Mesenchymal stem cell (in vitro differentiated cells and primary cell): Measurements from ENCODE around the gene SCN2B.

Experiments
- DNase-seq: peaks from one replicate; pipeline ENCODE4 v3.0.0-alpha.2; 2013
- H2AFZ ChIP-seq: one replicate; pipeline ENCODE4 v1.6.1; 2013; ENCODE audit warnings: low read depth, mild to moderate bottlenecking, control low read depth, inconsistent platforms, low read length, moderate library complexity
- H2AK5ac ChIP-seq: 2 replicates; pipeline ENCODE4 v1.6.1; 2013; ENCODE audit warnings: low read length, moderate library complexity, mild to moderate bottlenecking, inconsistent platforms; ENCODE audit not compliant: severe bottlenecking
- H2BK120ac ChIP-seq: one replicate; pipeline ENCODE4 v1.6.1; 2013; ENCODE audit warnings: low read depth, mild to moderate bottlenecking, inconsistent platforms, low read length, moderate library complexity
- H2BK12ac ChIP-seq, 2 experiments: one replicate each; pipeline ENCODE4 v1.6.1; 2013; ENCODE audit warnings: inconsistent platforms in 2 of 2, low read length in 2 of 2, mild to moderate bottlenecking in 2 of 2, moderate library complexity in 2 of 2, control low read depth in 1 of 2
- H2BK15ac ChIP-seq: one replicate; pipeline ENCODE4 v1.6.1; 2013; ENCODE audit warnings: mild to moderate bottlenecking, low read depth, inconsistent platforms; ENCODE audit not compliant: poor library complexity, severe bottlenecking
- H2BK5ac ChIP-seq: 2 replicates; pipeline ENCODE4 v1.6.1; 2013; ENCODE audit warnings: low read depth, mild to moderate bottlenecking, low read length, control low read depth, inconsistent platforms; ENCODE audit not compliant: poor library complexity, severe bottlenecking
- H3K14ac ChIP-seq, 2 experiments: one replicate each; pipeline ENCODE4 v1.6.1; 2013; ENCODE audit warnings: inconsistent platforms in 2 of 2, low read length in 2 of 2, control low read depth in 1 of 2, mild to moderate bottlenecking in 1 of 2, moderate library complexity in 1 of 2
- H3K18ac ChIP-seq, 2 experiments: one replicate each; pipeline ENCODE4 v1.6.1; 2013; ENCODE audit warnings: inconsistent platforms in 2 of 2, low read length in 2 of 2, control low read depth in 1 of 2, low read depth in 1 of 2, mild to moderate bottlenecking in 1 of 2
- H3K23ac ChIP-seq, 2 experiments: one replicate each; pipeline ENCODE4 v1.6.1; 2013; ENCODE audit warnings: inconsistent platforms in 2 of 2, low read length in 2 of 2, mild to moderate bottlenecking in 2 of 2, moderate library complexity in 2 of 2, control low read depth in 1 of 2
- H3K27ac ChIP-seq: 2 replicates; pipeline ENCODE4 v1.5.1; 2013; ENCODE audit warnings: mild to moderate bottlenecking, moderate library complexity, low read length, control low read depth, inconsistent platforms; ENCODE audit not compliant: poor library complexity, severe bottlenecking
- H3K27me3 ChIP-seq, 2 experiments: 2 replicates each; pipeline versions ENCODE4 v1.6.1 to v1.7.0; 2013; ENCODE audit warnings: low read length in 2 of 2, mild to moderate bottlenecking in 2 of 2, moderate library complexity in 2 of 2, control low read depth in 1 of 2, inconsistent platforms in 1 of 2; ENCODE audit not compliant: control insufficient read depth in 1 of 2, insufficient read depth in 1 of 2
- H3K36me3 ChIP-seq, 2 experiments: 2 replicates each; pipeline versions ENCODE4 v1.6.1 to v1.7.0; 2013; ENCODE audit warnings: low read length in 2 of 2, control low read depth in 1 of 2, inconsistent platforms in 1 of 2, low read depth in 1 of 2, mild to moderate bottlenecking in 1 of 2; ENCODE audit not compliant: insufficient read depth in 2 of 2, control insufficient read depth in 1 of 2
- H3K4ac ChIP-seq, 2 experiments: one replicate each; pipeline ENCODE4 v1.6.1; 2013; ENCODE audit warnings: inconsistent platforms in 2 of 2, low read length in 2 of 2, mild to moderate bottlenecking in 2 of 2, moderate library complexity in 2 of 2, control low read depth in 1 of 2, low read depth in 1 of 2
- H3K4me1 ChIP-seq: 2 replicates; pipeline ENCODE4 v1.6.1; 2013; ENCODE audit warnings: low read depth, low read length, control low read depth; ENCODE audit not compliant: control insufficient read depth, insufficient read depth
- H3K4me2 ChIP-seq: 2 replicates; pipeline ENCODE4 v1.6.1; 2013; ENCODE audit warnings: low read length, mild to moderate bottlenecking, inconsistent platforms; ENCODE audit not compliant: poor library complexity, severe bottlenecking
- H3K4me3 ChIP-seq, 2 experiments: 2 replicates each; pipeline versions ENCODE4 v1.5.1 to v1.7.0; 2013; ENCODE audit warnings: low read length in 2 of 2, mild to moderate bottlenecking in 2 of 2, control low read depth in 1 of 2, low read depth in 1 of 2; ENCODE audit not compliant: insufficient read depth in 1 of 2
- H3K79me1 ChIP-seq: replicated peaks from 2 replicates; pipeline ENCODE4 v1.6.1; 2013; ENCODE audit warnings: mild to moderate bottlenecking, control low read depth, low read length, inconsistent platforms; ENCODE audit not compliant: poor library complexity, severe bottlenecking
- H3K9ac ChIP-seq: 2 replicates; pipeline ENCODE4 v1.7.0; 2013; ENCODE audit warnings: mild to moderate bottlenecking, low read length, moderate library complexity
- H3K9me3 ChIP-seq: 2 replicates; pipeline ENCODE4 v1.7.0; 2013; ENCODE audit warnings: mild to moderate bottlenecking, low read length; ENCODE audit not compliant: control insufficient read depth
- H4K8ac ChIP-seq: one replicate; pipeline ENCODE4 v1.6.1; 2013; ENCODE audit warnings: inconsistent platforms, mild to moderate bottlenecking, low read length, moderate library complexity
- H4K91ac ChIP-seq: one replicate; pipeline ENCODE4 v1.6.1; 2013; ENCODE audit warnings: mild to moderate bottlenecking, low read length, inconsistent platforms
- WGBS: methylation state at CpG from one replicate; pipeline ENCODE4 v1.1.7; 2013; ENCODE audit warnings: mixed read lengths; 5-methylcytosine and 5-hydroxymethylcytosine counted together

Gene SCN2B

GRCh38 chr11:118117790-118118601, 58.4 kb downstream of the SCN2B start:
- WGBS: 71% methylated on average over 7 of the region's 9 CpGs

GRCh38 chr11:118115048-118115447, 61.4 kb downstream of the SCN2B start:
- H3K79me1 ChIP-seq: no peaks in the 10 kb centered on the region
- H3K27ac ChIP-seq: no peak overlapping the region
- H3K9me3 ChIP-seq: no peaks in the 10 kb centered on the region
- no peak overlapping the region for H2AK5ac ChIP-seq
- peaks cover 35 to 67% of the 10 kb centered on the region in 2 experiments for H3K27me3 ChIP-seq
- H3K14ac ChIP-seq: no peak overlapping the region
- no peak overlapping the region for H3K4me2 ChIP-seq
- no peak overlapping the region for H3K4me3 ChIP-seq
- no peak overlapping the region for H4K91ac ChIP-seq
- H3K9ac ChIP-seq: no peak overlapping the region
- 87% methylated on average over 7 of the region's 7 CpGs for WGBS
- H2BK15ac ChIP-seq: no peak overlapping the region
- no peak overlapping the region for H2BK12ac ChIP-seq
- DNase-seq: no peak
- H3K4ac ChIP-seq: no peak overlapping the region
- H3K4me1 ChIP-seq: no peaks in the 10 kb centered on the region
- H4K8ac ChIP-seq: no peak overlapping the region
- H3K18ac ChIP-seq: no peak overlapping the region
- no peak overlapping the region for H2BK5ac ChIP-seq
- H2AFZ ChIP-seq: no peak overlapping the region
- no peak overlapping the region for H2BK120ac ChIP-seq
- no peaks in the 10 kb centered on the region for H3K36me3 ChIP-seq
- no peak overlapping the region for H3K23ac ChIP-seq

More at GRCh38 chr11:118117790-118118601, 58.4 kb downstream of the SCN2B start:
- H3K4me1 ChIP-seq: no peaks in the 10 kb centered on the region
- no peak overlapping the region for H3K18ac ChIP-seq
- no peak overlapping the region for H3K14ac ChIP-seq
- no peak overlapping the region for H3K23ac ChIP-seq
- no peak overlapping the region for H2BK15ac ChIP-seq
- no peaks in the 10 kb centered on the region for H3K79me1 ChIP-seq
- H4K8ac ChIP-seq: no peak overlapping the region
- H3K27me3 ChIP-seq: peaks cover 41 to 67% of the 10 kb centered on the region in 2 experiments
- no peak overlapping the region for H2BK120ac ChIP-seq
- no peak overlapping the region for H2BK12ac ChIP-seq
- no peak overlapping the region for H3K4me2 ChIP-seq
- no peak overlapping the region for H3K4me3 ChIP-seq
- no peak overlapping the region for H3K9ac ChIP-seq
- H3K9me3 ChIP-seq: no peaks in the 10 kb centered on the region
- no peak overlapping the region for H2AFZ ChIP-seq
- no peak overlapping the region for H2BK5ac ChIP-seq
- no peak overlapping the region for H4K91ac ChIP-seq
- H2AK5ac ChIP-seq: no peak overlapping the region
- no peaks in the 10 kb centered on the region for H3K36me3 ChIP-seq
- H3K4ac ChIP-seq: no peak overlapping the region
- H3K27ac ChIP-seq: no peak overlapping the region
- no peak for DNase-seq

- Histone ChIP-seq H3K9ac (no peak overlapping the region), H2BK5ac (no peak overlapping the region), H2AFZ (no peak overlapping the region), H3K4me2 (no peak overlapping the region), H4K8ac (no peak overlapping the region), H3K4ac (no peak overlapping the region), H3K23ac (no peak overlapping the region), H3K9me3 (no peaks in the 10 kb centered on the region), H3K4me3 (no peak overlapping the region), H2BK120ac (no peak overlapping the region), H3K27ac (no peak overlapping the region), H2BK15ac (no peak overlapping the region), H2AK5ac (no peak overlapping the region), H3K14ac (no peak overlapping the region), H3K18ac (no peak overlapping the region), H3K4me1 (no peaks in the 10 kb centered on the region), H3K79me1 (no peaks in the 10 kb centered on the region), H2BK12ac (no peak overlapping the region), H3K27me3 (peaks cover 39 to 61% of the 10 kb centered on the region in 2 experiments), H4K91ac (no peak overlapping the region), H3K36me3 (no peaks in the 10 kb centered on the region)
- DNase-seq: no peak
- 78% methylated on average over 1 of the region's 1 CpG for WGBS
Measured at GRCh38 chr11:118114266-118114665, 62.2 kb downstream of the SCN2B start.

GRCh38 chr11:118112711-118113430, 63.6 kb downstream of the SCN2B start:
- Histone ChIP-seq H3K36me3 (no peaks in the 10 kb centered on the region), H2BK120ac (no peak overlapping the region), H3K4me2 (no peak overlapping the region), H3K27me3 (peaks cover 39 to 48% of the 10 kb centered on the region in 2 experiments), H3K27ac (no peak overlapping the region), H2BK12ac (no peak overlapping the region), H3K4ac (no peak overlapping the region), H2BK5ac (no peak overlapping the region), H4K8ac (no peak overlapping the region), H3K4me1 (no peaks in the 10 kb centered on the region), H4K91ac (no peak overlapping the region), H3K23ac (no peak overlapping the region), H3K18ac (no peak overlapping the region), H3K14ac (no peak overlapping the region), H3K79me1 (no peaks in the 10 kb centered on the region), H2BK15ac (no peak overlapping the region), H3K9ac (no peak overlapping the region), H2AFZ (no peak overlapping the region), H3K4me3 (no peak overlapping the region), H3K9me3 (no peaks in the 10 kb centered on the region), H2AK5ac (no peak overlapping the region)
- no peak for DNase-seq
- WGBS: 76% methylated on average over 8 of the region's 11 CpGs
